Chondrocyte (in vitro differentiated cells): Measurements from ENCODE around the gene ANKRD40. TPM values are rescaled to one million over a fixed set of nuclear protein-coding genes. Genes with fewer than 3 reads are reported as not detected.

Experiments used
- DNase-seq: peaks from one replicate; pipeline ENCODE4 v3.0.0; 2021; ENCODE audit warnings: mixed read lengths, low spot score
- H3K27ac Mint-ChIP-seq: one replicate; pipeline ENCODE4 v1.8.0; 2021; ENCODE audit warnings: mild to moderate bottlenecking, moderate library complexity, mixed read lengths; ENCODE audit not compliant: unreplicated experiment
- H3K27me3 Mint-ChIP-seq: 2 replicates; pipeline ENCODE4 v1.8.0; 2021; ENCODE audit warnings: low read depth, mixed read lengths
- H3K36me3 Mint-ChIP-seq: 2 replicates; pipeline ENCODE4 v1.8.0; 2021; ENCODE audit warnings: low read depth, mixed read lengths
- H3K4me1 Mint-ChIP-seq: 2 replicates; pipeline ENCODE4 v1.8.0; 2021; ENCODE audit warnings: low read depth, mild to moderate bottlenecking, mixed read lengths
- H3K4me3 Mint-ChIP-seq: one replicate; pipeline ENCODE4 v1.8.0; 2021; ENCODE audit warnings: mild to moderate bottlenecking, moderate library complexity, mixed read lengths; ENCODE audit not compliant: unreplicated experiment
- H3K9me3 Mint-ChIP-seq: 2 replicates; pipeline ENCODE4 v1.8.0; 2021; ENCODE audit warnings: low read depth, mixed read lengths
- CTCF ChIP-seq: fragments of 200-600 bp; sonication (generic); IDR thresholded peaks from 2 replicates; pipeline ENCODE4 v1.5.0; 2021; ENCODE audit warnings: antibody characterized with exemption, mild to moderate bottlenecking, moderate library complexity
- total RNA-seq: library from RNA; stranded (reverse); gene quantifications from 3 replicates; pipeline ENCODE4 v1.2.1, GENCODE V29; 2021

ANKRD40 gene
- total RNA-seq, 1 donor from 2014 or later, result 36.1 TPM

DNA sequence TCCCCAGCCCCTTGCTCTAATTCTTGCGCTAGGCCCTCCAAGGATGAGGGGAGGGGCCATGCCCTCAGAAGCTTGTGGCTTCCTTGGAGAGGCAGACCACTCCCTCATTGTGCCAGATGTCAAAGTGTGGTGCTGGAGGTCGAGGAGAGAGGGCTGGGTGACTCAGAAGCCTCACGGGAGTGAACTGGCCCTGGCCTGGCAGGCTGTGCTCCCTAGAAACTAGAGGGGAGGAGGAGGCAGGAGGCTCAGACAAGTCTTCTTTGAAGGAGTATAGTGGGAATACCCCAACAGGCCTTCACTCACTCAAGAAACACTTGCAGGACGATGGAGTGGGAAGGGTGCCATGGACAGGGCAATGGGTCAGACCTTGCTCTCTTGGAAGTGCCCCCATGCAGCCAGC is 18.5 kb downstream of the ANKRD40 start:
- Mint-ChIP-seq H3K9me3 (no peaks in the 10 kb centered on the region), H3K27ac (no peak overlapping the region), H3K27me3 (no peaks in the 10 kb centered on the region), H3K36me3 (peaks cover 3% of the 10 kb centered on the region), H3K4me3 (no peak overlapping the region), H3K4me1 (peaks cover 39% of the 10 kb centered on the region)
- no peak for DNase-seq
- TF ChIP-seq CTCF, result no peak

DNA sequence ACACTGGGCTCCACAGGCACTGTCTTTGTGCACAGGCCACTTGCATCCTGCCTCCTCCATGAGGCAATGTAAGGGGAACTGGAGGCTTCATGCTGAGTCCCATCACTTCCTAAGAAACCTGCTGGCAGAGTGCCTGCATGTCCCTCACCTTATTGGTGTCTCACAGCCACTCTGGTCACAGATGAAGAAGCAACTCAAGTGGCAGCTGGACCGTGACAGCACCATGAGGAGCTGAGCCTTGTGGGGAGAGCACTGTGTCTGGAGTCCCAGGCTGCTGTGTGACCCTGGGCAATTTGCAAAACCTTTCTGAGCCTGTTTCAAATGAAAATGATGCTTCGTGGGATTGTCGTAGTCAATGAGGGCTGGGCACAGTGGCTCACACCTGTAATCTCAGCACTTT is 19.5 kb downstream of the ANKRD40 start:
- Mint-ChIP-seq H3K27ac (no peak overlapping the region), H3K4me3 (no peak overlapping the region), H3K27me3 (no peaks in the 10 kb centered on the region), H3K36me3 (peaks cover under 1% of the 10 kb centered on the region), H3K4me1 (peaks cover 31% of the 10 kb centered on the region), H3K9me3 (no peaks in the 10 kb centered on the region)
- no peak for TF ChIP-seq CTCF
- DNase-seq, result no peak

GRCh38 chr17:50687200-50688066 is 20.3 kb downstream of the ANKRD40 start:
- H3K4me1 Mint-ChIP-seq, result peaks cover 23% of the 10 kb centered on the region
- H3K27ac Mint-ChIP-seq, result peak overlapping the region; percentile 79
- no peaks in the 10 kb centered on the region for H3K36me3 Mint-ChIP-seq
- no peaks in the 10 kb centered on the region for H3K9me3 Mint-ChIP-seq
- H3K4me3 Mint-ChIP-seq, result no peak overlapping the region
- TF ChIP-seq CTCF, result no peak
- DNase-seq, result no peak
- no peaks in the 10 kb centered on the region for H3K27me3 Mint-ChIP-seq

DNA sequence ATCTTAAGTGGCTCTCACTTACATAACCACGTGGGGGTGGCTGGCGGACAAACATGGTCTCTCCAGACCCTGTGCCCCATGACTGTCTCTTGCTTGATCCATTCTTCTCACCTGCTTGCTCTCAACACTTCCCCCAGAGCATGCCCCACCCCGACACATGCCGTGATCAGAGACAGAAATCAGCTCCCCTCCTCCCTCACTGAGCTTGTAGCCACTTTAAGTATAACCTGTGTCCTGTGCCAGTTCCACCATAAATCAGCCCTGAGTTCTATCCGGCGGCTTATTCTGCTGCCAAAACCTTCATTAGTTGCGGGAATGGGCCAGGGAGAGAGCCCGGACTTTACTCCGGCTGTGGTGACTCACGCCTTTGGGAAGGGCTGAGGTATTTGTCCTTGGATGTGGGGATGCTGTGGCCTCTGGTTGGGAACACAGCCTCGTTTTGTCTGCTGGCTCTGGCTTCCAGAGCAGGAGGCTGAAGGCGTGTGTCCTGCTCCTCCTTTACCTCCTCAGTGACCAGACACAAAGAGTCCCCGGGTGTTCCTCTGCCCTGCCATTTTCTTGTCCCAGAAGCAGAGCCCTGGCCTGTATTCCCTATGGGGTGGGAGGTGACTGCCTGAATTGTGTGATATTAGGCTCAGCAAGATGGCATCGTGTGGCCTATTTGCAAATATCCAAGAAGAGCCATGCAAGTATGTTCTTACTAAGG is 21.1 kb downstream of the ANKRD40 start:
- H3K9me3 Mint-ChIP-seq, result no peaks in the 10 kb centered on the region
- TF ChIP-seq CTCF, result no peak
- H3K36me3 Mint-ChIP-seq, result no peaks in the 10 kb centered on the region
- DNase-seq, result no peak
- peaks cover 21% of the 10 kb centered on the region for H3K4me1 Mint-ChIP-seq
- H3K4me3 Mint-ChIP-seq, result no peak overlapping the region
- H3K27me3 Mint-ChIP-seq, result no peaks in the 10 kb centered on the region
- peak overlapping the region; percentile 79 for H3K27ac Mint-ChIP-seq

- DNase-seq, result no peak
- Mint-ChIP-seq H3K27ac (peak overlapping the region; percentile 79), H3K27me3 (no peaks in the 10 kb centered on the region), H3K4me1 (peaks cover 28% of the 10 kb centered on the region), H3K36me3 (no peaks in the 10 kb centered on the region), H3K9me3 (no peaks in the 10 kb centered on the region), H3K4me3 (no peak overlapping the region)
- no peak for TF ChIP-seq CTCF
These were observed 21.8 kb downstream of the ANKRD40 start for GRCh38 chr17:50685691-50686493.
